CD4-positive, alpha-beta T cell treated with Interferon alpha-2 for 1 hour (primary cell): ENCODE data around the gene STEAP1.

Experiments used
- DNase-seq, 2 donors: peaks; one replicate each; pipeline ENCODE4 v3.0.0-alpha.2; 2020 to 2022

Gene STEAP1

DNA sequence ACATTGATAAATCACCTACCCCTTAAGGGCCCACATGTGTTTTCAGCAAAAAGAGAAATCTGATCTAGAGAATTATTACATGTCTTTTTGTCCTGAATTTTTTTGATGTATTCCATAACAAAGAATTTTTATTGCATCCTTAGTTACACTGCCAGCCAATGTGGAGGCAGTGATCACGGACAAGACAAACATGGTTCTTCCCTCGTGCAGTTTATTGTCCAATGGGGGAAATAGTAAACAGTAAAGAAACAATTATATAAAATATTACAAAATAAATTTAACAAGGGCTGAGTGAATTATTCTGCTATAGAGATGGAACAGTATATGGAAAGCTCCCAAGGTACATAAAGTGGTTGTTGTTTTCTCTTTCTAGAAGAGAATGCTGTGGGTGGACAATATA lies 59.3 kb downstream of the STEAP1 start:
- no peak for DNase-seq
